NCI-H2227 (cell line): ENCODE results near the gene MOV10.

Source experiments
- DNase-seq: peaks from one replicate; lab custom pipeline; 2025; ENCODE audit not compliant: unreplicated experiment; lab: John Stamatoyannopoulos, UW

The MOV10 gene

DNA sequence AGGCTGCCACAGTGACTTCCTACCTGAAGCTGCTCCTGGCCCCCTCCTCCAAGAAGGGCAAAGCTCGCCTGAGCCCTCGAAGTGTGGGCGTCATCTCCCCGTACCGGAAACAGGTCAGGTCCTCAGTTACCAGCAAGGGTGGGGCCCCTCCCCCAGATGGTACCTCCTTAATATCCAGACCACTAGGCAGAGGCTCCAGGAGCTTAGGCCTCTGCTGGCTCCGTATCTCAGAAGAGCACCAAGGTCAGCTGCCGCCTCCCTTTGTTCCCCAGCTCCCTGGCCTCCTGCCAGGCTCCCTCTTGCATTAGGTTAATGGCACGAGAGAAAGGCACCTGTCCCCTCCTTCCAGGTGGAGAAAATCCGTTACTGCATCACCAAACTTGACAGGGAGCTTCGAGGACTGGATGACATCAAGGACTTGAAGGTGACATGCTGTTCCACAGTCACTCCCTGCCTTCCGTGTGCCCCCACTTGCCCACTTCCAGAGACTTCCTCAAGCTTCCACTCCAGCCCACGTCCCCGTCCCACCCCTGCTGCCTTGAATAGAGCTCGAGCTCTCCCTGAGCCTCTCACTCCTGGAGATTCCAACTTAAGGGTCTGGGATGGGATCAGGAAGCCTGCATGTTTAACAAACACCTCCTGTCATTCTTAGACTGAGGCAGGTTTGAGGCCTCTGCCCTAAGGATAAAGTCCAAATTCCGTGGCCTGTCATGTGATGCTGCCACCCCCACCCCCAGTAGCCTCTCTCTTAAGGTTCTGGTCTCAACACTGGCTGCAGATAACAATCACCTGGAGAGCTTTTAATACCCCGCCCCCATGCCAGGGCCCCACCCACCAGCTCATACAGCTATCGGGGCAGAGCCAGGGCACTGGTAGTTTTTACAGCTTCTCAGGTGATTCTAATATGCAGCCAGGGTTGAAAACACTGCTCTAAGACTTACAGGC, 24.2 kb downstream of the MOV10 start:
- peak; percentile 24 for DNase-seq

DNA sequence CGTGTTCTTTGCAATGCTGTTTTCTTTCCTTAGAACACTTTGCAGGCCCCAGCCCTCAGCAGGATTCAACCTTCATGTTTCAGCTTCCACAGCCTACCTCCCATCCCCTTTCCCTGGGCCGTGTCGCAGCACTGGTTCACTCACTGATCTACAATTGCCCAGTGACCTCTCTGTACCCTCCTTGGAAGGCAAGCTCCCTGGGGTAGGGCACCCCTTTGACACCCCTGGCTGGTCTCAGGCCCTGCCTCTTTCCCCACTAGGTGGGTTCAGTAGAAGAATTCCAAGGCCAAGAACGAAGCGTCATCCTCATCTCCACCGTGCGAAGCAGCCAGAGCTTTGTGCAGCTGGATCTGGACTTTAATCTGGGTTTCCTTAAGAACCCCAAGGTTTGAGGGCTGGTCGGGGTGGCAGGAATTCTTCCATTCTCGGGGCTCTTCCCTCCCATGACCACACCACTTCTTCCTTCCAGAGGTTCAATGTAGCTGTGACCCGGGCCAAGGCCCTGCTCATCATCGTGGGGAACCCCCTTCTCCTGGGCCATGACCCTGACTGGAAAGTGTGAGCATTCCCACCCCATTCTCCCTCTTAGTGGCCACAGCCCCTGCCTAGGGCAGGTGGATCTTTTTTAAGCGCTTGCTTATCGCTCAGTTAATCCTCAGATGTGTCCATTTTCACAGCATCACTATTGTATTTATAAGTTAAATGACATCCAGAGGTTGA, 25.1 kb downstream of the MOV10 start:
- DNase-seq, result no peak

DNA sequence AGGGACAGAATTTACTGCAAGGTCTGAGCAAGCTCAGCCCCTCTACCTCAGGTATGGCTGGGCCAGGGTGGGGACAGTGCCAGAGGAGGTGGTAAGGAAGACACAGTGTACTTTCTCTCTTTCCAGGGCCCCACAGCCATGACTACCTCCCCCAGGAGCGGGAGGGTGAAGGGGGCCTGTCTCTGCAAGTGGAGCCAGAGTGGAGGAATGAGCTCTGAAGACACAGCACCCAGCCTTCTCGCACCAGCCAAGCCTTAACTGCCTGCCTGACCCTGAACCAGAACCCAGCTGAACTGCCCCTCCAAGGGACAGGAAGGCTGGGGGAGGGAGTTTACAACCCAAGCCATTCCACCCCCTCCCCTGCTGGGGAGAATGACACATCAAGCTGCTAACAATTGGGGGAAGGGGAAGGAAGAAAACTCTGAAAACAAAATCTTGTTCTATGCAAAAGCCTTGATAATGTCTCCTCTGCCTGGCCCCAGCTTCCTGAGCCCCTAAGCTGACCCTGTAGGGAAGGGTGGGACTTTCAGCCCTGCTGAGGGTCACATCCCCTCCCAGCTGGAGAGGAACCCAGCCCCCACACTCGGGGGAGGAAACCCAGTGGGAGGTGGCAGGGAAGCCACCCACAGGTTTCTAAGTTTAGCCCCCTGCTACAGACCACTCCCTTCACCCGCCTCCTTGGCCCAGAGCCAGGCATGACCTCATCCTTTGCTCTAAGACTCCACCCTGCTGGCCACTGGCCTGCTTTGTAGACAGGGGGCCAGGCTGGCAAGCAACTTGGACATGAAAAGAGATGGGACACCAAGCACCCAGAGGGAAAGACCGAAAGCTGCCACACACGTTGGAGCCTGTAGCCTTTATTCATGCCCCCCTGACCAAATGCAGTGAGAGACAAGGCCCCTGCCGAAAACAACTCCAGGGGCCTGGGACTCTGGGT, 26.1 kb downstream of the MOV10 start:
- peak; percentile 90 for DNase-seq

DNA sequence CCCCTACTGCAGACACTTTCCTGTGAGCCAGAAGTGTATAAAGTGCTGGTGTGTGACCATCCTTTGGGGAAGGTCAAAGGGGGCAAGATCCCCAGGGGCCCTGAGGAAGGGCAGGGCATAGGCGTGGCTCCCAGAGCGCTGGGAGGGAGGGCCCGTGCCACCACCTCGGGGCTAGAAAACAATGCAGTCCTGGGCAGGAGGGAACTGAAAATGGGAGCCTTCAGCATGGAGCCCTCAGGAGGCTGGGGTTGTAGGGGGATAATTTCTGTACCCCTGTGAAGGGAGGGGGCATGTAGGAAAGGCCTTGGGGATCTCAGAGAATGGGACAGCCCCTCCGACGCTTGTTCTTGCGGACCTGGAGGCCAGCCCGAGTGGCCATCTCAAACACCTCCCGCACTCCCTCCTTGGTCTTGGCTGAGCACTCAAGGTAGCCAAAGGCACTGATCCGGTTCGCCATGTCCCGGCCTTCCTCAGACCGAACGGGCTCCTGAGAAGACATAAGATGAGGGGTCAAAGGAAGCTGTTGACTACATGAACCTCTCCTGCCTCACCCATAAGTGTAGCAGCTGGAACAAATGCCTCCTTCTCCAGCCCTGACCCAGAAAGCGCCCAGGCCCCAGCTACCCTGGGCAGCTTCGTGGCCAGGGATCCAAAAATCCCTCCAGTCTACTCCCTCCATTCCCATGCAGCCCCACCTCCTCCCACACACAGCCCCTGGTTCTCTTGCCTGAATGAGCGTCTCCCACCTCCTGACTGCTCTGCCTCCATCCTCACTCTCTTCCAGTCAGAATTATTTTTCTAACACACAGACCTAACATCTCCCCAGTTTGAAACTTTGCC, 27.0 kb downstream of the MOV10 start:
- no peak for DNase-seq

DNA sequence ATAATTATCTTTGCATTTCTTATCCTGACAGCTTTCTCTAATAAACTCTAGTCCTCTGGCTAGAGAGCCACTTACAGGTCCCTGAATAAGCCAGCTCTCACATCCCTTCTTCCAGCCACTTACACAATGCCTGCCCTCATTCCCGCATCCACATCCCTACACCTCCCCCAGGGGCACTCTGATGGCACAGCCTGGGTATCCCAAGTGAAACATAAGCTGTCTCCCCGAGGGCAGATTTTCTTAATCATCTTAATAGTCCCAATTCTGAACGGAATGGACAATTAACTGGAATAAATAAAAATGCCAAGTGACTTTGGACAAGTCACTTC, 27.6 kb downstream of the MOV10 start:
- no peak for DNase-seq

DNA sequence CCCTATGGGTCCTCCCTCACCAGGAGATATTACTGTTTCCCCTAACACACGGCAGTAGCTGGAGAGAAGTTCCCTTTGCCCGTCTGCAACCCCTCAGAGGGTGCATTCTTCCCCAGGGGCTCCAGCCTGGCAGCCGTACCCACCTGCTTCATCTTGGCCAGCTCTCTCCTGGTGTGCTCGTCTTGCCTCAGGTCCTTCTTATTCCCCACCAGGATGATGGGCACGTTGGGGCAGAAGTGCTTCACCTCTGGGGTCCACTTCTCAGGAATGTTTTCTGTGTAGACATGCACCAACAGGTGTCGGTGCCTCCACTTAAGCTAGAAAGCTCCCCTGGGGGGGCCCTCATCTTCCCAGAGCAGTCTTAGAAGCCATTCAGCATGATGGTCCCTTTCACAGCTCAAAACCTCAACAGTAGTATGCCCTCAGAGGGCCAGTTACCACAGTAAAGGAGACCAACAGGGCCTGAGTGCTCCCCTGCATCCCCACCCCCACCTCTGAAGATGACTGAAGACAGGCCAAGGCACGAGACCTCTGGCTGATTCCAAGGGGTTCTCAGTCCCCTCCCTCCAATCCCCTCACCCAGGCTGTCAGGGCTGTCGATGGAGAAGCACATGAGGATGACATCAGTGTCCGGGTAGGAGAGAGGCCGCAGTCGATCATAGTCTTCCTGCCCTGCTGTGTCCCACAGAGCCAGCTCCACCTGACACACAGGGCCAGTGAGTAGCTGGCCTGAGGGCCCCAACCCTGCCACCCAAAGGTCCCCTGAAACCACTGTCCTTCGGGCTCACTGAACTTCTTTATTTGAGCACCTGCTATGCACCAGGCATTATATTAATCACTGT, 28.2 kb downstream of the MOV10 start:
- no peak for DNase-seq

DNA sequence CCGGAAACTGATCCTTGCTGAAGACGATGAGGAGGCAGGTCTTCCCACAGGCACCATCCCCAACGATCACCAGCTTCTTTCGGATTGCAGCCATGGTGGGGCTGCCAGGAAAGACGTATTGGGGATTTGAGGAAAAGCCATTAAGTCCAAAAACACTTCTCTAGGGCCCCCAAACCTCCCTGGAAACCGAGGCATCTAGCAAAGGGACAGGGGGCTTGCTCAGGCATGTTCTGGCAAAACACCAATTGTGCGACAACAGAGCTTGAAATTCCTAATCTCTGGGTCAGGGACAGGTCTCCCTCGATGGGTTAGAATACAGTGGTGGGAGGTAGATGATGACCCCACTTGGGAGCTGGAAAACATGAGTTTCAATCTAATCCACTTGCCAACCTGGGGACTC, 29.2 kb downstream of the MOV10 start:
- no peak for DNase-seq

DNA sequence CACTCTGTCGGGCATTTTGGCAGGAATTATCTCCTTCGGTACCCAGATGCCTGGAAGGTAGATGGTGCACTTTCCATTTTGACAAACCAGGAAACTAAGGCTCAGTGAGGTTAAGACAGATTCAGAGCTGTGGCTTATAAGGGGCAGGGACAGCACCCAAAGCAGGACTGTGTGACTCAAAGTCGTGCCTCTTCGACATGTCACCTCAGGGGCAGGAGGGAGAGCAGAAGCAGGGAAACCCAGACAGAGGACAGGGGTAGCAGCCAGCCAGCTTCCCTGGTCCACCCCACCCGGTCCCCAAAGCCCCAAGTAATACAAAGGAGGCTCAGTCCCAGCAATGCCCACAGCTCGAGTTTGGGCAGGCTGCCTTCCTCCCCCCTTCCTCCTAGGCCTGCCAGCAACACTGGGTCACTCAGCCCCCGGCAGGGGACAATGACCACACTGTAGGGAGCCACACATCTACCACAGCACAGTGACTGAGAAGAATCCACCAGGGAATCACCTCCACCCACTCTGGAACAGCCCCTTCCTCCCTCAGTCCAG, 30.0 kb downstream of the MOV10 start:
- DNase-seq, result no peak

DNA sequence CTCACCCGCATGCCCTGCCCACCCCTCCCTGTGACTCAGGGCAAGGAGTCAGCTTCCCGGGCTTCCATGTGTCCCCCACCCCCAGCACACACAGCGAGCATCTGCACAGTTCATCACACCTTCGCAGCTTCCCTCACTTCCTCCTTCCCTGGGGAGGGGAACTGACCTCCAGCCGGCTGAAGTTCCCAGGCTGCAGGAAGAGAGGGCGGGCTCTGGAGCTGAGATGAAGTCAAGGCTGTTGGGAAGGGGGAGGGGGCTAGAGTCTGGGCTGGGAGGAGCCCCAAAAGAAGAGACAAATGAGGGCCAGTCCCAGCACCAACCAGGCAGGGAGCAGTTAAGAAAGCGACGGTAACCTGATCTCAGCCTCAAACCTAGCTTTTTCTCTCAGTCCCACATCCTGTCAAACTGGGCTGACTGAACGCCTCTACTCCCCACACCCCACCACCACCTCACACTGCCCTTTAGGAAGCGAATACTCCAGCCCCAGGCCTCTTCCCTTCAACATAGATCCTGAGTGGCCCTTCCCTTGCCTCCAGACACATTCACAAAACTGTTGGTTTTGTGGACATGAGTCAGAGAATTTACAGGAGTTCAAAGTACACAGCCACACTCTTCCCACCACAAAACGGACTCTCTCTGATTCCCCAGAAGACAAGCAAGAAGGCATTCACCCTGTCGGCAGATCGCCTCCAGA, 30.6 kb downstream of the MOV10 start:
- DNase-seq, result peak; percentile 84

DNA sequence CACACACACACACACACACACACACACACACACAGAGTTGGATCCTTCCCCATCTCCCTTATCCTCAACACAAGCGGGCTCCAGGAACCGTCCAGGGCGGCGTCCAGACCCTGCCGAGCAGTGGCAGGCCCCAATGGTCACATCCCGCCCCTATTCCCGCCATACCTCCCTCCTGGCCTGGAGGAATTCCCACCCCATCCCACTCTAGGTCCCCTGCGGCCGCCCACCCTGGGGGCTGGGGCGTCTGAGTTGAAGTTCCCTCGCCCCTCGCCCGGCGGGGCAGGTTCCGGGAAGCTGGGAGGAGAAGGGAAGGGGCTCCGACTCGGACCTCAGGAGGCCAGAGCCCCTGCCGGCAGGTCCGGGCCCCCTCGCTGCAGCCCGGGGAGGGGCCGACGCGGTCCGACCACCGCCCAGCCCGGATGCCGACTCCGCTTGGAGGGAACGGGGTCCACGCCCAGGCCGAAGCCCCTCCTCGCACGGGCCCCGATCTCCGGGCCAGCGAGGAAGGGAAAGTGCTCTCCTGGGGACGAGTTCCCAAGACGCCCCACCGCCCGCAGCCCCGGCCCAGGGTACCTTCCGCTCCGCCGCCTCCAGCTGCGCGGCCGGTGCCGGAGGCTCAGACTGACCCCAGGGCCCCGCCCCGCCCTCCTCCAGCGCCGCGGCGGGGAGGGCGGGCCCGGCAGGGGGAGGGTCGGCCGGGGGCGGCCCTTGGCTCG, 32.2 kb downstream of the MOV10 start, which contains the start of gene RHOC:
TSS of gene RHOC (minus strand) at position 623 of the 716 bp plus-strand sequence. CDS start 3,328 bp downstream, outside the sequence.
- peak; percentile 84 for DNase-seq

DNA sequence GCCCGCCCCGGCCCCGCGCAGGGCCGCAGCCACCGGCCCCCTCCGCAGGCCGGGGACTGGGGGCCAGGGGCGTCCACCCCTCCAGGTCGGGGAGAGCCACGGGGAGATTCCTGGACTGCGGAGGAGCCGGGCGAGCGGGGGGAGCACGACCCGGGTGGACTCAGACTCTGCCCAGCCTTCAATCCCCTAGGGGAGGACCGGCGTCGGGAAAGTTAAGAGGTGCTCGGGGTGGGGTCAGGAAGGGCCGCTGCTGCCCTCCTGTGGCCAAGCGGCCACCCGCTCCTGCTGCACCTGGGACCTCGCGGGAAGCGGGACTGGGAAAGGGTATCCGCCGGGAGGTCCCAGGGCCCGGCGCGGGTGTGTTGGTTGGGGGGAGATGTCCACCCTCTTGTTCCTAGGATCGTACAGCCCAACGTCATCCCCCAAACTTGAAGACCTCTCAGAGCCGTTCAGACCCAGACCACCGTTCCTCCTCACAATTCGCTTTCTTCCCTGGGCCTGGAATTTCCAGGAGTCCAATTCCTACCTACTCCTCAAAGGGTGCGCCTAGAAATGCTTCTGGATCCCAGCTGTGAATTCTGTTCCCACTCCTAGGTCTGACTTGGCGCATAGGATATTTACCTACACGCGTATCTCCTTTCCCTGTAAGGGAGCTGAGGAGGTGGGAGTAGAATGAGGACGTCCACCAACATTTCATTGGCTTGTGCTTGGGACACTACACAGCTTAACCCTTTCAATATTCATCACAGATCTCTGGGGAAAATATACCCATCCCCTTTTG, 33.0 kb downstream of the MOV10 start:
- peak; percentile 84 for DNase-seq

DNA sequence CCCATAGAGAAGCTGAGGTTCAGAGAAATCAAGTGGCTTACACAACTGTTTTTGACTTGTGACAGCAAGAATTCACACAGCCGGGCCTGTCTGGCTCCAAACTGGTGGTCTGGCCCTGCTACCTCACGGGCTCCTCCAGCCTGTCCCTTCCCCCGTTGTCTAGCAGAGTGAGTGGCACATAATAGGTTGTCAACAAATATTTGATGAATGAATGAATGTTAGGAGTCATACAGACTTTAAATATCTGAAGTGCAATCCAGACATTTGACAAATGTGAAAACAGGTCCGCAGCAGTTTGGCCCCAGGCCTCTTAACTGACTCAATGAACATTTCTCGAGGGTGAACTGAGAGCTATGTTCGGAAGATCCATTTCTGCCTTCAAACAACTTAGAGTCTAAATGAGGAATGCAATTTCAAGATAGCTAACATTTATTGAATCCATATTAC, 33.6 kb downstream of the MOV10 start:
- no peak for DNase-seq

DNA sequence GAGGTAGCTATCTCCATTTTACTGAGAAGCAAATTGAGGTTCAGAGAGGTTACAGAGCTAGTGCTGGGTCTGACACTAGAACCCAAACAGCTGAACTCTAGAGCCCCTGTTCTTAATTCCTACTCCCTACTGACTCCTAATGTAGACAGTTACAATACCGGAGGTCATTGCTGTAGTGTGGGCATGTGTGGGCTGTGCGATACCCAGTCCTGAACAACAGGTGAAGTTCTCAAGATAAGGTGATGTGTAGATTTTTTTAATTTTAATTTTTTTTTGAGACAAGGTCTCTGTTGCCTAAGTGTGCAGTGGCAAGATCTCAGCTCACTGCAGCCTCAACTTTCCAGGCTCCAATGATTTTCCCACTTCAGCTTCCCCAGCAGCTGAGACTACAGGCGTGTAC, 34.0 kb downstream of the MOV10 start:
- DNase-seq, result no peak

DNA sequence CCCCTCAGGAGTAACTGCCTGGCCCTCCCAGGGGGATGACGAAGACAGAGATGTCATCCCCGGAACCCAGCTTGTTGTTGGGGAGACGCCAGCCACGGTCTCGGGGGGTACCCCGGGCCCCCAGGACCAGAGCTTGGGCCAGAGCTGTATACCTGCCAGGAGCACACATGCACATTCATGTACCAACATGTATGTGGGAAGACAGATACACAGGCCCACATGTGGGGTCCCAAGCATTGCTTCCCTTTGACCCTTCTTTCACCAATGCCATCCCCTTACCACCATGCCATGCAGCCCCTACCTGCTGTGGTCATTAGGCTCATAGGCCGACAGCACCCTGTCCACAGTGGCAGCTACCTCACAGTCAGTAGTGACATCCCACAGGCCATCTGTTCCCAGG, 35.7 kb downstream of the MOV10 start:
- DNase-seq, result no peak

DNA sequence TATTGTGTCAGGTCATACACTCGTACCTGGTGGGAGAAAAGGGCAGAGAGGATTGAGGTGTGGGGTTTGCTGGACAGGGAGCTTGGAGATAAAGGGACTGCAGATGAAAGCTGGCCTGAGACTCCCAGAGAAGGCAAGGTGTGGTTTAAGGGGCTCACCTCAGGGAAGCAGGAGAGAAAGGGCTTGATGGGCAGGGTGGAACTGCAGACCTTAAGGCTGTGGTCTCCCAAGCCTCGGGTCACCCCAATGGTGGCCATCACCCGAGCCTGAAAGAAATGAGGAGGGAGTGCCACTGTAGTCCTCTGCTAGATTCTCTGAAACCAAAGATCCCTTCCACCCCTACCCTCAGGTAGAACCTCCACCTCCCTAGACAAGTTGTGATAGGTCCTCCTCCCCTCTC, 36.1 kb downstream of the MOV10 start:
- no peak for DNase-seq

DNA sequence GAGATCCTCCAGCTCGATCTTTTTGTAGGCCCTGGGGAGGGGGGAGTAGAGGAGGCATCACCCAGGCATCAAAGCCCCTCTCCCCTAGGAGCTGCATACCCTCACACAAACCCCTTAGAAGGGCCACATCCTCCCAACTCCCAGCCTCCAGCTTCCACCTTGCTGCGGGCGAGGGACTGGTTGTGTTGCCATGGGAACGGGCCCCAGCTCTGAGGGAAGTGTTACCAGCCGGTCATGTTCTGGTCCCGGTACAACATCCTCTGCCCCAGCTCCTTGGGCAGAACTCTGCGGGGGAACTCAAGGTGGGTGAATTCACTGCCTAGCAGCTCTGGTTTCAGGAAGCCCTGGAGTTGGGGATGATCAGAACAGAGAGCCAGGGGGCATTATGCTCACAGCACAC, 36.6 kb downstream of the MOV10 start:
- peak; percentile 18 for DNase-seq

DNA sequence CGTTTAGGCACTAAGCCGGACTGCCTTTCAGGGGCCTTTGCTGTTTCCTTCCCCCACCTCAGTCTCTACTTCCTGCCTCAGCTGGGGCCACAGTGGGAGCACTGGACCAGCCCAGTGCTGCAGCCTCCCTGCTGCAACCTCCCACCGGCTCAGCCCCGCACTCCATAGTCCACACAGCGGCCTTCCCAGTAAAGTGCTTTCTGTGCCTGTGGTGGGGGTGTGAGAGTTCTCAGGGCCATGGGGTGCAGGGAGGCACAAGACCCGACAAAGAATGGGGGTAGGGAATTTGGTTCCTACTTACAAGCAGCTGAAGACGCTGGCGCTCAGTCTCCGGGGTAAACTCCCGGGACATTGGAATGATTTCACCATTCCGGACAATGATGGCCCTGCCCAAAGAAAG, 37.2 kb downstream of the MOV10 start:
- no peak for DNase-seq
